HepG2 (cell line): ENCODE data around the gene FOSL2. TPM values are rescaled to one million over a fixed set of nuclear protein-coding genes. Genes with fewer than 3 reads are reported as not detected.

Experiments used
- ATAC-seq: fragments of 200-7000 bp; cut with Tn5 transposase; 3 replicates; pipeline ENCODE4 v1.9.1; 2020; ENCODE audit warnings: mild to moderate bottlenecking, moderate library complexity
- BruUV-seq: library from RNA; stranded (reverse); fragments of 400-500 nt; replicated peaks from 2 replicates; lab custom pipeline; 2021; lab: Mats Ljungman, UMichigan
- CTCF ChIA-PET: fragments of 300-600 bp; formaldehyde crosslinking; extraction: SDS; loops from one replicate; lab custom pipeline; 2021; ENCODE audit warnings: low total read pairs, inconsistent platforms, low intra/inter-chr PET ratio; lab: Yijun Ruan, JAX
- POLR2A ChIA-PET: fragments of 350-600 bp; sonication (Branson Sonifier 250); formaldehyde crosslinking; loops from one replicate; lab custom pipeline; 2020; ENCODE audit warnings: antibody characterized with exemption, inconsistent platforms; lab: Yijun Ruan, JAX
- DNase-seq: peaks from one replicate; pipeline ENCODE4 v3.0.0-alpha.2; 2015; ENCODE audit warnings: low spot score
- FAIRE-seq: peaks from 3 replicates; lab custom pipeline; 2011; peaks lifted over from hg19 to GRCh38; lab: Jason Lieb, UNC
- H2AFZ ChIP-seq: one replicate; pipeline ENCODE4 v1.6.1; 2011; ENCODE audit warnings: low read length, inconsistent platforms
- H3K27ac ChIP-seq: fragments of 300-600 bp; 3 replicates; pipeline ENCODE4 v1.8.0; 2011; ENCODE audit warnings: mixed run types, mild to moderate bottlenecking, mixed read lengths, low read length, inconsistent platforms; ENCODE audit not compliant: insufficient read depth; ENCODE audit errors: extremely low read length
- H3K27me3 ChIP-seq, 2 experiments: fragments of 200-600 bp in 1 of 2; 2 replicates in 1 of 2; 3 replicates in 1 of 2; pipeline versions ENCODE4 v1.6.0 to v1.8.0; 2011; ENCODE audit warnings: low read length in 2 of 2, mild to moderate bottlenecking in 2 of 2, moderate library complexity in 2 of 2, inconsistent platforms in 1 of 2; ENCODE audit not compliant: insufficient read depth in 2 of 2, control insufficient read depth in 1 of 2
- H3K36me3 ChIP-seq, 2 experiments: fragments of 200-600 bp in 1 of 2; replicated peaks in 1 of 2; 2 replicates in 1 of 2; 3 replicates in 1 of 2; pipeline versions ENCODE4 v1.5.1 to v1.8.0; 2011; ENCODE audit warnings: low read length in 2 of 2, inconsistent platforms in 1 of 2; ENCODE audit not compliant: insufficient read depth in 2 of 2, control insufficient read depth in 1 of 2
- H3K4me1 ChIP-seq: 2 replicates; pipeline ENCODE4 v1.5.1; 2012; ENCODE audit warnings: low read length, inconsistent platforms; ENCODE audit not compliant: insufficient read depth
- H3K4me2 ChIP-seq: 2 replicates; pipeline ENCODE4 v1.6.0; 2011; ENCODE audit warnings: low read depth, low read length, inconsistent platforms
- H3K4me3 ChIP-seq, 3 experiments: fragments of 200-600 bp in 1 of 3; sonication (generic), shearing (Covaris generic) in 1 of 3; replicated peaks in 1 of 3; 2 replicates each; pipeline ENCODE4 v1.5.1; 2011 to 2016; ENCODE audit warnings: low read length in 3 of 3, inconsistent platforms in 2 of 3, low read depth in 2 of 3, mild to moderate bottlenecking in 2 of 3, control low read depth in 1 of 3, mixed read lengths in 1 of 3; ENCODE audit not compliant: insufficient read depth in 1 of 3
- H3K79me2 ChIP-seq: one replicate; pipeline ENCODE4 v1.6.1; 2011; ENCODE audit warnings: low read length, inconsistent platforms; ENCODE audit not compliant: insufficient read depth
- H3K9ac ChIP-seq: 2 replicates; pipeline ENCODE4 v1.6.0; 2011; ENCODE audit warnings: mild to moderate bottlenecking, low read depth, low read length, inconsistent platforms; ENCODE audit not compliant: insufficient read depth
- H3K9me3 ChIP-seq: 2 replicates; pipeline ENCODE4 v1.5.1; 2012; ENCODE audit warnings: mild to moderate bottlenecking, low read length
- H4K20me1 ChIP-seq: 2 replicates; pipeline ENCODE4 v1.6.0; 2011; ENCODE audit warnings: inconsistent platforms, mild to moderate bottlenecking, low read length, moderate library complexity; ENCODE audit not compliant: insufficient read depth
- ASH2L ChIP-seq: fragments of 300-600, 200-600 bp; sonication (generic); IDR thresholded peaks from 2 replicates; pipeline ENCODE4 v1.7.0; 2017; ENCODE audit warnings: low read depth, mild to moderate bottlenecking, moderate library complexity, mixed read lengths, low read length; ENCODE audit not compliant: insufficient read length
- MYNN ChIP-seq: sonication (generic); formaldehyde crosslinking; IDR thresholded peaks from 2 replicates; pipeline ENCODE4 v1.4.0; 2020; ENCODE audit warnings: mild to moderate bottlenecking, low read depth, missing genetic modification reagents
- SMARCC2 ChIP-seq: fragments of 450-650 bp; IDR thresholded peaks from 2 replicates; pipeline ENCODE4 v1.6.1; 2017; ENCODE audit warnings: antibody characterized with exemption, mild to moderate bottlenecking
- TGIF2 ChIP-seq: IDR thresholded peaks from 2 replicates; pipeline ENCODE4 v1.6.1; 2016; ENCODE audit warnings: control low read depth, missing compliant biosample characterization
- ZNF501 ChIP-seq: sonication (generic); formaldehyde crosslinking; IDR thresholded peaks from 2 replicates; pipeline ENCODE4 v1.5.1; 2020; ENCODE audit warnings: mild to moderate bottlenecking, moderate library complexity, missing genetic modification reagents
- ZNF562 ChIP-seq: sonication (generic); formaldehyde crosslinking; IDR thresholded peaks from 2 replicates; pipeline ENCODE4 v1.8.0; 2022; ENCODE audit warnings: missing genetic modification reagents, borderline replicate concordance
- ZNF746 ChIP-seq: sonication (generic); formaldehyde crosslinking; IDR thresholded peaks from 2 replicates; pipeline ENCODE4 v1.8.0; 2022; ENCODE audit warnings: mild to moderate bottlenecking, missing genetic modification reagents
- WGBS: methylation state at CpG from one replicate; pipeline ENCODE4 v1.1.6; 2017; ENCODE audit warnings: low lambda C conversion rate; 5-methylcytosine and 5-hydroxymethylcytosine counted together
- in situ Hi-C: cut with HindIII; loops from 2 replicates; pipeline ENCODE4 v1.10.0; 2017; ENCODE audit warnings: low pct_unique_long_range_greater_than_20kb; ENCODE audit not compliant: extremely low pct_ligation_motif_present
- intact Hi-C: fragments of 100-400 bp; cut with micrococcal nuclease; formaldehyde crosslinking; loops from one replicate; pipeline ENCODE4 v1.10.0; 2022; ENCODE audit not compliant: unreplicated experiment
- polyA plus RNA-seq, 8 experiments: library from polyadenylated mRNA; depleted of rRNA in 3 of 8; stranded (reverse) in 7 of 8; unstranded in 1 of 8; fragments of >200 nt; fragmentation: Illumina TruSeq in 4 of 8; extraction: Trizol in 4 of 8; gene quantifications; 2 replicates each; pipeline versions ENCODE4 v1.2.1 to v1.2.3, GENCODE V29; 2011 to 2016; ENCODE audit warnings: low read depth in 4 of 8, missing spikeins in 1 of 8, mixed read lengths in 1 of 8; ENCODE audit not compliant: insufficient read depth in 1 of 8
- total RNA-seq, 5 experiments: library from RNA; depleted of rRNA; stranded (reverse); fragments of >200 nt; fragmentation: Illumina TruSeq; extraction: Trizol; gene quantifications; 2 replicates each; pipeline ENCODE4 v1.2.3, GENCODE V29; 2016; ENCODE audit warnings: low read depth in 1 of 5

The FOSL2 gene
- total and polyA plus RNA-seq, 2 of the 13 experiments (the other 11 are each of a cell fraction or from before 2014, with no cell fraction given): 3.4 to 18.1 TPM

DNA sequence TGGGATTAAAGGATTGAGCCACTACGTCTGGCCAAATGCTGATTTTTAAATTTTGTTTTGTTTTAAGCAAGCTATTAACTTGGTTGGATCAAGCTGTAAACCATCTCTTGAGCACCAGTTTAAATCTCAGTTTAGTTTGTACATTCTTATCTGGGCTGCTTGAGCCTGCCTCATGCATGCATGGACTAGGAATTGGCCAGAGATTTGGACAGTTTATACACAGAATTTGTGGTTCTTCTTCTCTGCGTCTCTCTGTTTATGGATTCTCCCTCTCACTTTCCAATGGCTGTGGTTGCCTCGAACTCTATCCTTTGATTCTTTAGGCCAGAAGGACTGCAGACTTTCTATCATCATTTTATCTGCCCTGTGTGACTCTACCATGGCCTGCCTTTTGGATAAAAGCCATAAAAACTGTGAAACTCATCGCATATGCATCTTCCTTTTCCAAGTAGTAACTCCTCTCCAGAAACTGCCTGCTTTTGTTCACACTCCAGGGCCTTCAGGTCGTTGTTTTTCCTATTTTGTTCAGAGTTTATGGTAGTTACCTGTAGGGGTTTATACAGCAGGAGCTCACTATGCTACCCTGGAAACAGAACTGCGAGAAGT is 70.7 kb downstream of the FOSL2 start (continued):
- TF ChIP-seq ZNF746 (CRISPR knock-in tag): no peak
- no peak for TF ChIP-seq SMARCC2
- no peak for TF ChIP-seq ASH2L

DNA sequence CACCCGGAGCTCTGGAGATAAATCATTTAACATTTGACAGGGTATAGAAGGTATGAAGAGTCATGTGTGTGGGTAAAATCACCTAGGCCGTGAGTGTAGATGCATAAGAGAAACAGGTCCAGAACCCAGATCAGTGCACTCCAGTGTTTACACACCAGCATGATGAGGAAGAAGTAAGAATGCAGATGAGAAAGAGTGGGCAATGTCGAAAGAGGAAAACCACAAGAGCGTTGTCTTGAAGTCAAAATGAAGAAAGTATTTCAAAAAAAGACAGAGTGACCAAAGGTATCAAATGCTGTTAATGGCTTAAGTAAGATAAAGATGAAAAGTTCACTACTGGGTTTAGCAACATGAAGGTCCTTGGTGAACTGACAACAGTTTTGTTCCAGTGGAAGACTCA is 71.2 kb downstream of the FOSL2 start:
- POLR2A ChIA-PET: no interaction called here
- no peak overlapping the region for H2AFZ ChIP-seq
- no peaks in the 10 kb centered on the region for H4K20me1 ChIP-seq
- no peaks in the 10 kb centered on the region for H3K9me3 ChIP-seq
- CTCF ChIA-PET: no interaction called here
- intact Hi-C loops: no loop called here
- ATAC-seq (no peak), FAIRE-seq (no peak), DNase-seq (no peak)
- H3K27me3 ChIP-seq: peaks cover 0 to 14% of the 10 kb centered on the region in 2 experiments; a peak in 2 of 5 replicates
- H3K36me3 ChIP-seq: no peaks in the 10 kb centered on the region
- H3K4me1 ChIP-seq: 0 out of 2 replicates have a peak, but pooled peaks cover 5% of the 10 kb centered on the region
- no peak overlapping the region for H3K4me3 ChIP-seq
- no peak overlapping the region for H3K27ac ChIP-seq
- in situ Hi-C loops: no loop called here
- H3K79me2 ChIP-seq: no peaks in the 10 kb centered on the region
- no peak overlapping the region for H3K9ac ChIP-seq
- no TSS peak for BruUV-seq
- WGBS: 28% methylated on average over 4 of the region's 4 CpGs
- H3K4me2 ChIP-seq: no peak overlapping the region
- no peak for TF ChIP-seq MYNN (CRISPR knock-in tag)
- no peak for TF ChIP-seq ZNF501 (CRISPR knock-in tag)
- no peak for TF ChIP-seq ZNF562
- no peak for TF ChIP-seq TGIF2
- TF ChIP-seq, all 625 proteins: peak for 0
